GF-D8 (cell line): ENCODE data around the gene FRMD3.
"Not testable (repeated sequence)": the region's sequence is repeated elsewhere in the genome, so short reads cannot be mapped to it uniquely, and the experiment has no call there.

ENCODE experiments used
- DNase-seq: peaks from one replicate; lab custom pipeline; 2025; lab: John Stamatoyannopoulos, UW

The FRMD3 gene

GRCh38 chr9:83521411-83521810, 16.8 kb downstream of the FRMD3 start:
- no peak for DNase-seq

DNA sequence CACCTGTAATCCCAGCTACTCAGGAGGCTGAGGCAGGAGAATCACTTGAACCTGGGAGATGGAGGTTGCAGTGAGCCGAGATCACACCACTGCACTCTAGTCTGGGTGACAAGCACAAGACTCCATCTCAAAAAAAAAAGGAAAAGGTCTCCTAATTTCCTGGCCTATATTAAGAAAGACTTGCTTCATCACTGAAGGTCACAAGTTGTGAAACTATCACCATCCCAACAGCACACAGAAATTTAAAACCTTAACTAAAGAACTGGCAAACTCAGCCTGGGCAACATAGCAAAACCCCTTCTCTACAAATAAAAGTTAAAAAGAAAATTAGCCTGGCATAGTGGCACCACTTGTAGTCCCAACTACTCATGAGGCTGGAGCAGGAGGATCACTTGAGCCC, 17.2 kb downstream of the FRMD3 start:
- no peak for DNase-seq

DNA sequence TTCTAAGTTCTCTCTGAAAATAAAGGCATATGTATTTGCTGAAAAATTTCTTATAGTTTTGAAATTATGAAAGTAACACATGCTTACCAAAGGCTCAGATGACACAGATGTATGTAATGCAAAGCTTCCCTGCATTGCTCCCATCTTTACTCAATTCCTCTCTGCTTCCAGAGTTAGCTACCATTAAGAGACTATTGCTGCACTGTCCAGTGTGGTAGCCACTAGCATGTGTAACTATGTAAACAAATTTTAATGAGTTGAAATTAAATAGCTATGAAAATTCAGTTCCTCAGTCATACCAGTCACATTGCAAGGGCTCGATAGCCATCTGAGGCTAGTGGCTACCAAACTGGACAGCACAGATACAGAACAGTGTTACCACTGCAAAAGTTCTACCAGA, 17.9 kb downstream of the FRMD3 start:
- DNase-seq, result no peak

- DNase-seq, result not testable (repeated sequence)
These were observed 20.2 kb downstream of the FRMD3 start for GRCh38 chr9:83517980-83518379.

DNA sequence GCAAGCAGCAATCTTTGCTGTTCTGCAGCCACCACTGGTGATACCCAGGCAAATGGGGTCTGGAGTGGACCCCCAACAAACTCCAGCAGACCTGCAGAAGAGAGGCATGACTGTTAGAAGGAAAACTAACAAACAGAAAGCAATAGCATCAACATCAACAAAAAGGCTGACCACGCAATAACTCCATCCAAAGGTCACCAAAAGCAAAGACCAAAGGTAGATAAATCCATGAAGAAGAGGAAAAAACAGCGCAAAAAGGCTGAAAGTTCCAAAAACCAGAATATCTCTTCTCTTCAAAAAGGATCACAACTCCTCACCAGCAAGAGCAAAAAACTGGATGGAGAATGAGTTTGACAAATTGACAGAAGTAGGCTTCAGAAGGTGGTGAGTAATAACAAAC, 23.4 kb downstream of the FRMD3 start:
- DNase-seq, result no peak

DNA sequence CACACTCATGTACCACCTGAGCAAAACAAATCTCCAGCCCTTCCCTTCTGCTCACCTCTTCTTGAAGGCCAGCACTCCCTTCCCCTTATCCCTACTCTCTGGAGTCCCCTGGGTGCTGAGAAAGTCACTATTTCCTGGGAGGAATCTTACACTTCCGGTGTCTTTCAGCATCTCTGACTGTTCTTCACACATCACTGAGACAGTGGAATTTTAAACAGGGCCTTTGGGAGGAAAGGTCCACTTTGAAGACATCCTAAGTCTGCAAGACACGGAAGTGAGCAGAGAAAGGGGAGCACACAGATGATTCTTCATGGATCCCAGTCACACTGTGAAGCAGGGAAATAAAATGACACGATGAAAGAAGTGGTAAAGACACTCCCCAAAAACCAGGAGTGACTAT, 25.6 kb downstream of the FRMD3 start:
- no peak for DNase-seq

DNA sequence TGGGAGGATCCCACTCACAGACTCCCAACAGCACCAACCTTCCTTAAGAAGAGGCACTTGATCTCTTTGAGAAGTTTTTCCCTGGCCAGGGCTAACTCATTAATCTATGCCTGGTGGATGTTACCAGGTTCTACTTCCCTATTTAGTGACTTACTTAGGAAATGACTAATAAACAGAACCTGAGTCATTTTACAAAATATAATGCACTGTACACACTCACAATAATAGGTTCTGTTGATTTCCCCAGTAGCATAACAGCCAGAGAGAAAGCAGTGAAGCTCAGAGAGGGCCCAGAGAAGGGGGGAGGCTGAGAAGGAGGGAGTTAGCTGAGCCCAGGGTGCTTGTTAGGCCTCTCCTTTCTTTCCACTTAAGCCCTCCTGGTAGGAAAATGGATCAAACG, 27.1 kb downstream of the FRMD3 start:
- DNase-seq, result peak; percentile 41

GRCh38 chr9:83509402-83509801, 28.8 kb downstream of the FRMD3 start:
- no peak for DNase-seq

DNA sequence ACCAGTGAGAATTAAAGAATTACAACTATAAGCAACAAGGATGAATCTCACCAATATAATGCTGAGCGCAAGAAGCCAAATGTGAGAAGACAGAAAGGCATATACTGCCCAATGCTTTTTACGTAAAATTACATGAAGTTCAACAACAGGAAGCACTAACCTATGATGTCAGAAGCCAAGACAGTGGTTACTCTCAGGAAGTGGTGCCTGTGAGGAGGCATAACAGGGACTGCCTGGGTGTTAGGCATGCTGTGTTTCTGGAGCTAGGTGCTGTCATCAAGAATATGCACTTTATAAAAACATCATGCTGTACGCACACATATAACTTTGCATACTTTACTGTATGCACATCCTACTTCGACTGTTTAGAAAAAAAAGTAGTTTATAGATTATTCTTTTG, 30.1 kb downstream of the FRMD3 start:
- DNase-seq, result peak; percentile 39

DNA sequence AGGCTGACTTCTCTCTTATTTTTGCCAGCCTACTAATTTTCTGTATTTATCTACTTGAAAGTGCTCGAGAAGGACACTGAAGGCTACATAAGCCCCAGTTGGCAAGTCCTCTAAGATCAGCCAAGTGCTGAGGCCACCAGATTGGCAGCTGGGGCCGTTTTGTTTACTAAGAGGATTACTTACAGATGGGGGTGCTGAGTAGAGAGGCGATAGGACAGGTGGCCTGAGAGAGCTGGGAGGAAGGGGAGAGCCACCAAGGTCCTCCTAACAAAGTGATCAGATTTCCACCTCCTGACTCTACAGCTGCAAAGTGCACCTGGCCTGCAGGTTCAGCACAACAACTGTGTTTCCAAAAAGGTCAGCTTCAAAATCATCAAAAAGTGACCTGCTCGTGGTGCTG, 32.9 kb downstream of the FRMD3 start:
- no peak for DNase-seq

GRCh38 chr9:83503866-83504265, 34.3 kb downstream of the FRMD3 start:
- no peak for DNase-seq

DNA sequence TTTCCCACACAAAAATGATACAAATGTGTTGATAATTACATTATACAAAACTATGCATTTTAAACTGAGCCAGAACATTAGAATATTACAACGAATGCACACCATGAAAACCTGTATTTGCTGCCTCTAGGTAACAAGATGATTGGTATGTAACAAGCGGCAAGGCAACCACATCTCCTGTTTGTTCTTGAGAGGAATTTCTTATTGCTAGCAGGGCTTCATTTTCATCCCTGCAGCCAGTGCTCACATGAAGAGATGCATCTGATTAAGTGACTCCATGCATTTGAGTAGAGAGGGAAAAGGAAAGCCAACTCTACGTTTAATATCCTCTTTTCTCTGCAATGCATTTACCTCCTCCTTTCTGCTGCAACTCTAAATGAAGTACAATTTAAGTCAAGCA, 36.6 kb downstream of the FRMD3 start:
- no peak for DNase-seq

DNA sequence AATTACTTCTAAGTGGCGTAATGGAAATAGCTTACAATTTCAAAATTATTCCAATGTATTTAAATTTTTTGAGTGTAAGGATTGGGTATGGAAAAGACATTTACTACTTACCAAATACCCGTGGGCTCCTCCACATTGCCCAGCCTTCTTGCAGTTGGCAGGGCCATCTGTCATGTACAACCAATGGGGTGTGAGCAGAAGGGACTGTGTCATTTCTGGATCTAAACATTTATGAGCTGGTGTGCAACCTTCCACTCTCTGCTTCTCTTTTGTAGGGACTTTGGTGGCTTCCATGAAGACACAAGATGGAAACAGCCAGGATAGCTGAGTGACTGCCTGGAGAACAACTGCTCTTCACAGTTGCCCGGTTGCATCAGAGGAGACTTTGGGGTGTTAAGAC, 40.8 kb downstream of the FRMD3 start:
- DNase-seq, result no peak

DNA sequence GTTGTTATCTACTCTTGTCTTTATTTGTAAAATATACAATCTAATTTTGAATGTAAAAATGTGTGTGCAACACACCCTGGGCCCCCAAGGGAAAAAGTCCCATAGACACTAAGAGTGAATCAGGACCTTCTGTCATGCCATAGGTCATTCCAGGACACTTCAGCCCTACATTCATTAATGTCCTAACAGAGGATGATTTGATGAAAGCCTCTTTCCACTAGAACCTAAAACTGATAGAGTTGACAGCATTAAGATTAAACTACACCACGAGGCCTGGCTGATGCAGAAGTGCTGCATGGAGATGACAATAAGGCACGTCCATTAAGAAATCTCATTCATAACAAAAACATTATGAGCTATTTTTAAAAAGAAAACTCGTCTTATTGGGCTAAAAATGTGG, 46.2 kb downstream of the FRMD3 start:
- DNase-seq, result no peak

DNA sequence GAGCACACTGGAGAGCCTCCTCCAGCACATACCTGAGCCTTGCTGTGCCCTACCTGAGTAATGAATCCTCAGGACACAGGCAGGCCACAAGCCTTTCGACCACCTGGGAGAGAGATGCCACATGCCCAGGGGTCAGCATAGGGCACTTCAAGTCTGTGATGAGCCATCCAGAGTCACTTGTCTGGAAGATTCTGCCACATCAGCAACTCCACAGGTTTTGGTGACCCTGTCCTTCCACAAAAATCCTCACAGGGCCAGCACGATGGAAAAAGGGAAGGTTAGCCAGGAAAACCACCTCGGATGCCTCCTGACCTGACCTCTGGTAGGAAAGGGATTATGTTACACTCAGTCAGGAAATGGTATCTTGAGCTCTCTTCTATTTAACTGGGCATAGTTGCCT, 46.8 kb downstream of the FRMD3 start:
- no peak for DNase-seq

DNA sequence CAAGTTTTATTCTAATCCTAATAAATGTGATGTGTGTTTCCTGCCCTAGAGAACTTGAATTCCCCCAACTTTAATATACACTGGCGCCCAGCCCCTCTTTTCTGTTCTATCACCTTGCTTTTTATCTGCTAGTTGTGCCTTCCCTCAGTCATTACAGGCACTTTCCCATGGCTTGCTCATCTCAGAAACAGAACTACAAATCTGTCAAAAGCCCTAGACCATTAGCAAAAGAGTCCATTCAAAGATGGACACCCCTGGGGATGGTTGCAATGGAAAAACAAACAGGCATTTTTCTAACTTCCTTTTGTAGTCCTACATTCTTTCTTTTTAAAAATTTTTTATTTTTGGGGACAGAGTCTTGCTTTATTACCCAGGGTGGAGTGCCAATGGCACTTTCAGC, 48.2 kb downstream of the FRMD3 start:
- no peak for DNase-seq

DNA sequence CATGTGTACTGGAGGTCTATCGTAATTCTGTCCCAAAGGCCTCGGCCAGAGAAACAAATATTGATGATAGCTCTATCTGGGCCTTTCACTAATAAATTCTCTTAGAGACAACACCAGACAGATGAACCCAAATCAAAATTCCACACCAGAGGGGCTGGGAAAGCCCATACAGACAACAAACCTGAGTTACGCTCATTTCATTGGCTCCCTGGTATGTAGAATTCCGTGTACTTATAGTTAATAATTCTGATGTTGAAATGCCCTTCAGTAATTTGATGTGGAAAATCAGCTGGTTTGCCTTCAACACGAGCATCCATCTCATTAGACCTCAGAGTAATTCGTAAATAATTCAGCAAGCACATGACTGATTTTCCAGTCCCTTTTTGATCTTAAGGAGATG, 53.2 kb downstream of the FRMD3 start:
- DNase-seq, result no peak

GRCh38 chr9:83483223-83483622, 55.0 kb downstream of the FRMD3 start:
- no peak for DNase-seq

DNA sequence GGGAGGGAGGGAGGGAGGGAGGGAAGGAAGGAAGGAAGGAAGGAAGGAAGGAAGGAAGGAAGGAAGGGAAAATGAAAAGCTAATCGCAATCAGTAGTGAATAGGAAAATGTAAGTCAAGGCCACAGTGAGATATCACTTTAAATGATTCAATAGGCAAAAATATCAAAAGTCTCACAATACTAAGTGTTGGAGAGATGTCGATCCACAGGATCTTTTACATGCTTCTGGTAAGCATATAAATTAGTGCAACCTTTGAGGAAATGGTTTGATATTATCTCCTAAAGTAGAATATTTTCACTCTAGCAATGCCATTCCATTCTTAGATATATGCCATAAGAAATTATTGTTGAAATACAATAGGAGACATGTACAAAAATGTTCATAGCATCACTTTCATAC, 58.4 kb downstream of the FRMD3 start:
- no peak for DNase-seq

DNA sequence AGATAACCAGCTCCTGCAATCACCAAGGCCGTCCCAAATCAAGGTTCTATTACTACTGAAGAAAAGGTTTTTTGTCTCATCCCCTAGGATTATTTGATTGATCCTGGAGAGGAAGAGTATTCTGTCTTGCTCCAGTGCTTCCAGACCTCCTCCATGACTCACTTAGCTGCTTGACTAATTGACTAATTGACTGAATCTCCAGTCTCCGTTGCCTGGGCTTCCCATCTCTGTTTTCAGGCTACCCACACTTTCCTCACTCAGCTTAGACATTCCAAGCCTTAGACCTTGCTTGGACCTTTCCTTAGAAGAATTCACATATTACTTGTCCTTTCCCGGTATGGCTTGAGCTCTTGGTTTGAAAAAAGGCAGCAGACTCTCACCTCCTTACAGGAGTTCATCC, 60.6 kb downstream of the FRMD3 start:
- no peak for DNase-seq

DNA sequence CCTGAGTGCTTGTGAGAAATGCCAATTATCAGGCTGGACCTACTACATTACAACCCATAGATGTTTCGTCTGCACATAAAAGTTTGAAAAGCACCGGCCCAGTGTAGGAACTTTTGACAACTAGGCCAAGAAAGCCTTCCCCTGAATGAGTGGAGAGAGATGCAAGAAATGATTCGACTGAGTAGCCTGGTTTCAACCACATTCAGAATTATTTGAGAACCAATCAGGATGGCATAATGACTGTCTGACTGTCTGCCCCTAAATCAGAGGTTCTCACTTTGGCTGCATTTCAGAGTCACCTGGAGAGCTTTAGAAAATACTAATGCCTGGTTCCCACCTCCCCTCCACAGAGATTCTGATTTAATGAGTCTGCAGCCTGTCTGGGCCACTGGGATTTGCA, 61.1 kb downstream of the FRMD3 start:
- DNase-seq, result no peak

DNA sequence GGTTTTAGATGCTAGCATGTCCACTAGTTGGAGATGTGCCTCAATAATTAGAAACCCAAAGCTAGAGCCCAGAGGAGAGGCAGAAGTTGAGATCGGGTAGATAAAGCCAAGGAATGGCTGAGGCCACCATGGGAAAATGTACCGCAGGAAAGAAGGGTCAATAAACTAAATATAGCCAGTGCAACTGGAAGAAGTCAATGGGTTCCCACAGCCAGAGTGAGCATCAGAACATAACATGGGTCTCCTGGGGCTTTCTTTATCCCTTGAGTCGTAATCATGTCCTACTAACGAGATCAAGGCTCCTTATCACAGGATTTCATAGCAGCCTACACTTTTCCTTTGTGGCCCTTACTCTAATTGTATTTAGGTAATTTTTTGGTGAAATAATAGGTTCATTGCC, 61.7 kb downstream of the FRMD3 start:
- no peak for DNase-seq

- no peak for DNase-seq
These were observed 62.5 kb downstream of the FRMD3 start for GRCh38 chr9:83475741-83476140.

- DNase-seq, result peak; percentile 61
These were observed 63.6 kb downstream of the FRMD3 start for GRCh38 chr9:83474631-83475030.

DNA sequence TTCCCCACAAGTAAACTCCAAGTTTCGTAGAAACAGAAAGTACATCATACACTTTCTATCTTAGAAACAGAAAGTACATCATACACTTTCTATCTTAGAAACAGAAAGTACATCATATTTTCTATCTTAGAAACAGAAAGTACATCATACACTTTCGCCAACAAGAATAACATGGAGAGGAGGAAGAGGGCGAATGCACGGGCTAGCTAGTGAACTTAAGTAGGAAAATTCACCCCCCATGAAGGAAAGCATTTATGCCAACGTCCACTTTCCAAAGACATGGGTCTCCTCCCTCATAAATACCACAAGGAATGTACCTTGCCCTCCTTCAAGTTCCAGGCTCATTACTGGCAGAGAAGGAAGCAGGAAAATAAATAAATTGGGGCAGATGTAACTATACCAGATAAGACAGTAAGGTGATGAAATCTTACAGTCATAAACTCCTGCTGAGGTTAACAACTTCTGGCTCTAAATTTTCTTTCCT, 64.7 kb downstream of the FRMD3 start:
- peak; percentile 80 for DNase-seq
